DND-41 (cell line): ENCODE measurements around the gene RNASE12.

Experiments
- CTCF ChIP-seq: IDR thresholded peaks from 2 replicates; pipeline ENCODE4 v1.5.1; 2012; ENCODE audit warnings: borderline replicate concordance, low read length, moderate library complexity, mild to moderate bottlenecking; ENCODE audit not compliant: poor library complexity, severe bottlenecking; ENCODE audit errors: extremely low read depth
- EZH2 ChIP-seq: IDR thresholded peaks from 3 replicates; pipeline ENCODE4 v1.6.1; 2012; ENCODE audit warnings: borderline replicate concordance, low read depth, mild to moderate bottlenecking, moderate library complexity, low read length, inconsistent platforms; ENCODE audit not compliant: severe bottlenecking

- TF ChIP-seq CTCF, result no peak
- no peak for TF ChIP-seq EZH2
Measured at GRCh38 chr14:20555845-20556244, 35.3 kb downstream of the RNASE12 start.
